Measurements from ENCODE around the gene OSBPL5.

OSBPL5 gene

GRCh38 chr11:3158131-3158591, 6.9 kb downstream of the OSBPL5 start:
- CTCF ChIA-PET = no interaction called here
- no peak for TF ChIP-seq BHLHE40 (IDR thresholded peaks at IDR 0.05; ENCODE audit: borderline replicate concordance)
- TF ChIP-seq FOXK2 (IDR thresholded peaks at IDR 0.05) = no peak
- no peak for TF ChIP-seq HDGF (IDR thresholded peaks at IDR 0.05; ENCODE audit: borderline replicate concordance)
- TF ChIP-seq LEF1 (IDR thresholded peaks at IDR 0.05; ENCODE audit: borderline replicate concordance) = no peak
- TF ChIP-seq PKNOX1 (IDR thresholded peaks at IDR 0.05) = no peak
- no peak for TF ChIP-seq FOXA1 (IDR thresholded peaks at IDR 0.05)
- DNase-seq (ENCODE audit: extremely low spot score) = no peak
- POLR2A ChIA-PET = no interaction called here

GRCh38 chr11:3157381-3158130, 7.6 kb downstream of the OSBPL5 start:
- CTCF ChIA-PET = no interaction called here
- TF ChIP-seq SUZ12 (IDR thresholded peaks at IDR 0.05) (no peak), PKNOX1 (IDR thresholded peaks at IDR 0.05) (no peak), CTBP1 (IDR thresholded peaks at IDR 0.05; ENCODE audit: borderline replicate concordance) (no peak), LEF1 (IDR thresholded peaks at IDR 0.05; ENCODE audit: borderline replicate concordance) (no peak), FOXA1 (IDR thresholded peaks at IDR 0.05) (no peak), FOXM1 (IDR thresholded peaks at IDR 0.05; ENCODE audit: borderline replicate concordance) (no peak), L3MBTL2 (conservative IDR thresholded peaks at IDR 0.05) (no peak), FOXK2 (IDR thresholded peaks at IDR 0.05) (no peak), TARDBP (IDR thresholded peaks at IDR 0.05) (no peak), SP1 (IDR thresholded peaks at IDR 0.05) (no peak), BHLHE40 (IDR thresholded peaks at IDR 0.05; ENCODE audit: borderline replicate concordance) (no peak), NFRKB (IDR thresholded peaks at IDR 0.05) (no peak), ELF4 (IDR thresholded peaks at IDR 0.05) (no peak), HDGF (IDR thresholded peaks at IDR 0.05; ENCODE audit: borderline replicate concordance) (no peak), ARNT (IDR thresholded peaks at IDR 0.05) (no peak), ZNF384 (IDR thresholded peaks at IDR 0.05) (no peak)
- POLR2A ChIA-PET = no interaction called here
- no peak for DNase-seq (ENCODE audit: extremely low spot score)

- POLR2A ChIA-PET = no interaction called here
- CTCF ChIA-PET = no interaction called here
- no peak for DNase-seq (ENCODE audit: extremely low spot score)
- no peak for TF ChIP-seq L3MBTL2 (conservative IDR thresholded peaks at IDR 0.05)
- no peak for TF ChIP-seq NFRKB (IDR thresholded peaks at IDR 0.05)
- no peak for TF ChIP-seq PKNOX1 (IDR thresholded peaks at IDR 0.05)
- TF ChIP-seq ELF4 (IDR thresholded peaks at IDR 0.05) = no peak
- no peak for TF ChIP-seq ZNF384 (IDR thresholded peaks at IDR 0.05)
- no peak for TF ChIP-seq LEF1 (IDR thresholded peaks at IDR 0.05; ENCODE audit: borderline replicate concordance)
- TF ChIP-seq BHLHE40 (IDR thresholded peaks at IDR 0.05; ENCODE audit: borderline replicate concordance) = no peak
- no peak for TF ChIP-seq FOXM1 (IDR thresholded peaks at IDR 0.05; ENCODE audit: borderline replicate concordance)
- no peak for TF ChIP-seq SUZ12 (IDR thresholded peaks at IDR 0.05)
- no peak for TF ChIP-seq SP1 (IDR thresholded peaks at IDR 0.05)
- TF ChIP-seq FOXA1 (IDR thresholded peaks at IDR 0.05) = no peak
- no peak for TF ChIP-seq TARDBP (IDR thresholded peaks at IDR 0.05)
- no peak for TF ChIP-seq ARNT (IDR thresholded peaks at IDR 0.05)
- no peak for TF ChIP-seq FOXK2 (IDR thresholded peaks at IDR 0.05)
- TF ChIP-seq HDGF (IDR thresholded peaks at IDR 0.05; ENCODE audit: borderline replicate concordance) = no peak
- no peak for TF ChIP-seq CTBP1 (IDR thresholded peaks at IDR 0.05; ENCODE audit: borderline replicate concordance)
These were observed 8.3 kb downstream of the OSBPL5 start for GRCh38 chr11:3156661-3157311.

- ChIA-PET POLR2A (no interaction called here), CTCF (no interaction called here)
- no peak for DNase-seq (ENCODE audit: extremely low spot score)
- TF ChIP-seq TARDBP (IDR thresholded peaks at IDR 0.05) = no peak
These were observed 8.8 kb downstream of the OSBPL5 start for GRCh38 chr11:3156282-3156660.

GRCh38 chr11:3155691-3156258, 9.3 kb downstream of the OSBPL5 start:
- CTCF ChIA-PET = no interaction called here

GRCh38 chr11:3155216-3155615, 9.9 kb downstream of the OSBPL5 start:
- CTCF ChIA-PET = no interaction called here
- TF ChIP-seq LEF1 (IDR thresholded peaks at IDR 0.05; ENCODE audit: borderline replicate concordance) = no peak
- TF ChIP-seq ARNT (IDR thresholded peaks at IDR 0.05) = no peak
- TF ChIP-seq ELF4 (IDR thresholded peaks at IDR 0.05) = no peak
- no peak for TF ChIP-seq SP1 (IDR thresholded peaks at IDR 0.05)
- no peak for TF ChIP-seq PKNOX1 (IDR thresholded peaks at IDR 0.05)
- POLR2A ChIA-PET = no interaction called here
- no peak for DNase-seq (ENCODE audit: extremely low spot score)

More at GRCh38 chr11:3155691-3156258, 9.3 kb downstream of the OSBPL5 start:
- DNase-seq (ENCODE audit: extremely low spot score) = no peak
- TF ChIP-seq FOXA1 (IDR thresholded peaks at IDR 0.05) = no peak
- TF ChIP-seq HDGF (IDR thresholded peaks at IDR 0.05; ENCODE audit: borderline replicate concordance) = no peak
- no peak for TF ChIP-seq SUZ12 (IDR thresholded peaks at IDR 0.05)
- no peak for TF ChIP-seq FOXK2 (IDR thresholded peaks at IDR 0.05)
- TF ChIP-seq SP1 (IDR thresholded peaks at IDR 0.05) = no peak
- POLR2A ChIA-PET = no interaction called here
